Measurements from ENCODE around the gene TSPAN14. TPM values are rescaled to one million over a fixed set of nuclear protein-coding genes. Genes with fewer than 3 reads are reported as not detected.
A peak's percentile ranks its signal among the peaks of the same experiment; 100 is the strongest.

TSPAN14 gene
- total and polyA plus RNA-seq, 2 of the 13 experiments (the other 11 are each of a cell fraction or from before 2014, with no cell fraction given) = 24.1 to 80.6 TPM

DNA sequence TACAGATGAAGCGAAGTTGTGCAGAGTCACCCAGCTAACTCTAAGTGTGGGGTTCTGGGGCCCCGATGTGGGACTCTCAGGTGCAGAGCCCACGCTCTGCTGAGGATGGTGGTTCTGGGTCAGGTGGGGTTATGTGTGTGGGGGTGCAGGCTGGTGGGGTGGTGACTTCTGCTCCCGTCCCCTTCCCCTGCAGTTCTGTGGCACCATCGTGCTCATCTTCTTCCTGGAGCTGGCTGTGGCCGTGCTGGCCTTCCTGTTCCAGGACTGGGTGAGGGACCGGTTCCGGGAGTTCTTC is 54.9 kb downstream of the TSPAN14 start:
- WGBS (ENCODE audit: low lambda C conversion rate) = no CpG with 5 or more reads among the region's 8 CpGs
- in situ Hi-C loops (cut with HindIII; ENCODE audit: extremely low pct_ligation_motif_present, low pct_unique_long_range_greater_than_20kb) (loop anchor here (5.0 to 25.0 kb wide), 2 partner anchors 122 to 247 kb away; no protein-coding TSS in a partner anchor), intact Hi-C loops (cut with micrococcal nuclease; ENCODE audit: unreplicated experiment) (no loop called here)
- no peak for ATAC-seq
- no peaks in the 10 kb centered on the region for H3K27me3 ChIP-seq (ENCODE audit: control insufficient read depth in 1 of 2, insufficient read depth in 2 of 2, low read length in 2 of 2)
- no peak overlapping the region for H3K4me2 ChIP-seq (ENCODE audit: low read depth, low read length)
- ChIA-PET CTCF (ENCODE audit: low intra/inter-chr PET ratio, low total read pairs) (no interaction called here), POLR2A (no interaction called here)
- H3K27ac ChIP-seq (ENCODE audit: extremely low read length, insufficient read depth, low read length) = no peak overlapping the region
- no peak for FAIRE-seq
- H2AFZ ChIP-seq (ENCODE audit: low read length) = no peak overlapping the region
- H3K4me3 ChIP-seq (replicated peaks in 1 of 3; ENCODE audit: insufficient read depth in 1 of 3, low read depth in 2 of 3, low read length in 3 of 3) = no peak overlapping the region
- peaks cover 37% of the 10 kb centered on the region for H3K4me1 ChIP-seq (ENCODE audit: insufficient read depth, low read length)
- no peak for DNase-seq (ENCODE audit: low spot score)
- peaks cover 34 to 63% of the 10 kb centered on the region in 2 experiments for H3K36me3 ChIP-seq (replicated peaks in 1 of 2; ENCODE audit: control insufficient read depth in 1 of 2, insufficient read depth in 2 of 2, low read length in 2 of 2)
- H3K9me3 ChIP-seq (ENCODE audit: low read length) = no peaks in the 10 kb centered on the region
- peaks cover 9% of the 10 kb centered on the region; the same call in 1 of the 2 replicates for H4K20me1 ChIP-seq (ENCODE audit: insufficient read depth, low read length)
- H3K9ac ChIP-seq (ENCODE audit: insufficient read depth, low read depth, low read length) = no peak overlapping the region
- H3K79me2 ChIP-seq (ENCODE audit: insufficient read depth, low read length) = peaks cover 18% of the 10 kb centered on the region
- BruUV-seq (replicated peaks) = no TSS peak
- TF ChIP-seq ZNF780A (CRISPR knock-in tag; IDR thresholded peaks at IDR 0.05) (no peak), AGO2 (optimal IDR thresholded peaks at IDR 0.05; ENCODE audit: low read depth, low read length) (peak; percentile 41), FOXP1 (IDR thresholded peaks at IDR 0.05) (no peak), FOXP1 (CRISPR knock-in tag; IDR thresholded peaks at IDR 0.05) (no peak)

DNA sequence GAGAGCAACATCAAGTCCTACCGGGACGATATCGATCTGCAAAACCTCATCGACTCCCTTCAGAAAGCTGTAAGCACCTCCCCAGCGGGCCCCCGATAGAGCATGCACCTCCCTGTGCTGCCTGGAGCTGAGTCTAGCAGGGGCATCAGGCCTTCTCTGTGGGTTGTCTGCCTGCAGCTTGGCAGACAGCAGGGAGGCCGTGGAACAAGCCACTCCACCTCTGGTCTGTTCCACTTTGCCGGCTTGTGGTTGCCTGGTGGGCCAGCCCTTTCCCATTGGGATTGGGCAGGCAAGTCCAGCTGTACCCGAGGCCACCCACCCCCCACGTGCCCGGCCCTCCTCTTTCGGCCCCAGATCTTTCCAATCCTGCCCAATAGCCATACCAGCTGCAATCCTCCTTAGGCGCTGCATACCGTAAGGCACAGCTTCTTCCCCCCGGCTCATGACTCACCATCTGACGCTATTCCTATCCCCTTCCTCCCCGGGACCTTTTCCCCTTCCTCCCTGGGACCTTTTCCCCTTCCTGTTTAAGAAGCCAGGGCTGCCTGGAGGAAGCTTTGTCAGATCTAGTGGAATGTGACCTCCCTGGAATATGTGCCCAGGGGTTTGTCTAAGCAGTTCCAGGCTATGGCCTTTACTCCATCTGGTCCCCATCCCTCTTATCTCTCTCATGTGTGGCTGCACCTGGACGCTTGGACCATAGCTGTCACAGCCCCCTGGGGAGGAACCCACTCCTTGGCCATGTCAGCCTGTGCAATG is 55.5 kb downstream of the TSPAN14 start:
- Histone ChIP-seq H3K4me1 (ENCODE audit: insufficient read depth, low read length) (peaks cover 31% of the 10 kb centered on the region), H3K27me3 (ENCODE audit: control insufficient read depth in 1 of 2, insufficient read depth in 2 of 2, low read length in 2 of 2) (no peaks in the 10 kb centered on the region), H3K36me3 (replicated peaks in 1 of 2; ENCODE audit: control insufficient read depth in 1 of 2, insufficient read depth in 2 of 2, low read length in 2 of 2) (peaks cover 39 to 68% of the 10 kb centered on the region in 2 experiments), H3K4me2 (ENCODE audit: low read depth, low read length) (no peak overlapping the region), H3K9me3 (ENCODE audit: low read length) (no peaks in the 10 kb centered on the region), H3K9ac (ENCODE audit: insufficient read depth, low read depth, low read length) (no peak overlapping the region), H3K79me2 (ENCODE audit: insufficient read depth, low read length) (peaks cover 16% of the 10 kb centered on the region), H2AFZ (ENCODE audit: low read length) (no peak overlapping the region), H3K4me3 (replicated peaks in 1 of 3; ENCODE audit: insufficient read depth in 1 of 3, low read depth in 2 of 3, low read length in 3 of 3) (no peak overlapping the region), H4K20me1 (ENCODE audit: insufficient read depth, low read length) (peaks cover 5% of the 10 kb centered on the region; the same call in 1 of the 2 replicates), H3K27ac (ENCODE audit: extremely low read length, insufficient read depth, low read length) (no peak overlapping the region)
- intact Hi-C loops (cut with micrococcal nuclease; ENCODE audit: unreplicated experiment) = no loop called here
- FAIRE-seq (no peak), DNase-seq (ENCODE audit: low spot score) (no peak), ATAC-seq (no peak)
- no TSS peak for BruUV-seq (replicated peaks)
- WGBS (ENCODE audit: low lambda C conversion rate) = 87% methylated on average over 11 of the region's 18 CpGs
- CTCF ChIA-PET (ENCODE audit: low intra/inter-chr PET ratio, low total read pairs) = no interaction called here
- POLR2A ChIA-PET = no interaction called here
- TF ChIP-seq, protein P1, sequence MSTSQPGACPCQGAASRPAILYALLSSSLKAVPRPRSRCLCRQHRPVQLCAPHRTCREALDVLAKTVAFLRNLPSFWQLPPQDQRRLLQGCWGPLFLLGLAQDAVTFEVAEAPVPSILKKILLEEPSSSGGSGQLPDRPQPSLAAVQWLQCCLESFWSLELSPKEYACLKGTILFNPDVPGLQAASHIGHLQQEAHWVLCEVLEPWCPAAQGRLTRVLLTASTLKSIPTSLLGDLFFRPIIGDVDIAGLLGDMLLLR (CRISPR knock-in tag; IDR thresholded peaks at IDR 0.05) = no peak
- TF ChIP-seq ZNF501 (CRISPR knock-in tag; IDR thresholded peaks at IDR 0.05) (no peak), CENPT (CRISPR knock-in tag; IDR thresholded peaks at IDR 0.05; ENCODE audit: low read depth) (no peak), ZNF672 (CRISPR knock-in tag; IDR thresholded peaks at IDR 0.05) (no peak)
- TF ChIP-seq, protein P2, sequence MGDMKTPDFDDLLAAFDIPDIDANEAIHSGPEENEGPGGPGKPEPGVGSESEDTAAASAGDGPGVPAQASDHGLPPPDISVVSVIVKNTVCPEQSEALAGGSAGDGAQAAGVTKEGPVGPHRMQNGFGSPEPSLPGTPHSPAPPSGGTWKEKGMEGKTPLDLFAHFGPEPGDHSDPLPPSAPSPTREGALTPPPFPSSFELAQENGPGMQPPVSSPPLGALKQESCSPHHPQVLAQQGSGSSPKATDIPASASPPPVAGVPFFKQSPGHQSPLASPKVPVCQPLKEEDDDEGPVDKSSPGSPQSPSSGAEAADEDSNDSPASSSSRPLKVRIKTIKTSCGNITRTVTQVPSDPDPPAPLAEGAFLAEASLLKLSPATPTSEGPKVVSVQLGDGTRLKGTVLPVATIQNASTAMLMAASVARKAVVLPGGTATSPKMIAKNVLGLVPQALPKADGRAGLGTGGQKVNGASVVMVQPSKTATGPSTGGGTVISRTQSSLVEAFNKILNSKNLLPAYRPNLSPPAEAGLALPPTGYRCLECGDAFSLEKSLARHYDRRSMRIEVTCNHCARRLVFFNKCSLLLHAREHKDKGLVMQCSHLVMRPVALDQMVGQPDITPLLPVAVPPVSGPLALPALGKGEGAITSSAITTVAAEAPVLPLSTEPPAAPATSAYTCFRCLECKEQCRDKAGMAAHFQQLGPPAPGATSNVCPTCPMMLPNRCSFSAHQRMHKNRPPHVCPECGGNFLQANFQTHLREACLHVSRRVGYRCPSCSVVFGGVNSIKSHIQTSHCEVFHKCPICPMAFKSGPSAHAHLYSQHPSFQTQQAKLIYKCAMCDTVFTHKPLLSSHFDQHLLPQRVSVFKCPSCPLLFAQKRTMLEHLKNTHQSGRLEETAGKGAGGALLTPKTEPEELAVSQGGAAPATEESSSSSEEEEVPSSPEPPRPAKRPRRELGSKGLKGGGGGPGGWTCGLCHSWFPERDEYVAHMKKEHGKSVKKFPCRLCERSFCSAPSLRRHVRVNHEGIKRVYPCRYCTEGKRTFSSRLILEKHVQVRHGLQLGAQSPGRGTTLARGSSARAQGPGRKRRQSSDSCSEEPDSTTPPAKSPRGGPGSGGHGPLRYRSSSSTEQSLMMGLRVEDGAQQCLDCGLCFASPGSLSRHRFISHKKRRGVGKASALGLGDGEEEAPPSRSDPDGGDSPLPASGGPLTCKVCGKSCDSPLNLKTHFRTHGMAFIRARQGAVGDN (CRISPR knock-in tag; IDR thresholded peaks at IDR 0.05) = 0 out of 2 replicates have a peak, but pooled peaks have one; percentile 18
- TF ChIP-seq, protein P3, sequence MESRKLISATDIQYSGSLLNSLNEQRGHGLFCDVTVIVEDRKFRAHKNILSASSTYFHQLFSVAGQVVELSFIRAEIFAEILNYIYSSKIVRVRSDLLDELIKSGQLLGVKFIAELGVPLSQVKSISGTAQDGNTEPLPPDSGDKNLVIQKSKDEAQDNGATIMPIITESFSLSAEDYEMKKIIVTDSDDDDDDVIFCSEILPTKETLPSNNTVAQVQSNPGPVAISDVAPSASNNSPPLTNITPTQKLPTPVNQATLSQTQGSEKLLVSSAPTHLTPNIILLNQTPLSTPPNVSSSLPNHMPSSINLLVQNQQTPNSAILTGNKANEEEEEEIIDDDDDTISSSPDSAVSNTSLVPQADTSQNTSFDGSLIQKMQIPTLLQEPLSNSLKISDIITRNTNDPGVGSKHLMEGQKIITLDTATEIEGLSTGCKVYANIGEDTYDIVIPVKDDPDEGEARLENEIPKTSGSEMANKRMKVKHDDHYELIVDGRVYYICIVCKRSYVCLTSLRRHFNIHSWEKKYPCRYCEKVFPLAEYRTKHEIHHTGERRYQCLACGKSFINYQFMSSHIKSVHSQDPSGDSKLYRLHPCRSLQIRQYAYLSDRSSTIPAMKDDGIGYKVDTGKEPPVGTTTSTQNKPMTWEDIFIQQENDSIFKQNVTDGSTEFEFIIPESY (CRISPR knock-in tag; IDR thresholded peaks at IDR 0.05) = peak; percentile 65
- TF ChIP-seq, protein P4, sequence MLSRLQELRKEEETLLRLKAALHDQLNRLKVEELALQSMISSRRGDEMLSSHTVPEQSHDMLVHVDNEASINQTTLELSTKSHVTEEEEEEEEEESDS (CRISPR knock-in tag; IDR thresholded peaks at IDR 0.05; ENCODE audit: borderline replicate concordance) = no peak
- in situ Hi-C loops (cut with HindIII; ENCODE audit: extremely low pct_ligation_motif_present, low pct_unique_long_range_greater_than_20kb) = loop anchor here (5.0 to 25.0 kb wide), 2 partner anchors 122 to 247 kb away; no protein-coding TSS in a partner anchor
